Spleen (tissue), 7 donors: ENCODE data around the gene BAAT.

ENCODE experiments used
- CTCF ChIP-seq, 11 experiments: fragments of 200-600 bp in 7 of 11; fragments of 450-650 bp in 4 of 11; sonication (generic) in 4 of 11; IDR thresholded peaks in 8 of 11; conservative IDR thresholded peaks in 3 of 11; 1 replicate in 7 of 11; 2 replicates in 4 of 11; pipeline versions ENCODE4 v1.4.0 to v1.8.0; 2016 to 2021; ENCODE audit warnings: antibody characterized with exemption in 11 of 11, inconsistent platforms in 4 of 11, mild to moderate bottlenecking in 1 of 11
- POLR2A ChIP-seq, 3 donors: fragments of 450-650 bp; IDR thresholded peaks; one replicate each; pipeline ENCODE4 v1.5.1; 2017; ENCODE audit warnings: antibody characterized with exemption in 3 of 3, mild to moderate bottlenecking in 1 of 3
- POLR2AphosphoS5 ChIP-seq, 3 donors: sonication (generic); formaldehyde crosslinking; IDR thresholded peaks; one replicate each; pipeline ENCODE4 v1.5.1; 2017; ENCODE audit warnings: antibody characterized with exemption in 3 of 3
- donor health status: DM: no; HTN: no; CAD: no; lungs with moderate emphysema.
- donor health status: DM: no; HTN: no; CAD: no.
- donor health status: DM: no; HTN: no; CAD: no.

GRCh38 chr9:101387871-101388506 is 3.2 kb upstream of the BAAT start:
- peak in 8 of 11 experiments; percentile 18 to 57 (median 44) for TF ChIP-seq CTCF (IDR thresholded peaks at IDR 0.05 in 8 of 11, conservative IDR thresholded peaks at IDR 0.05 in 3 of 11)
- TF ChIP-seq POLR2AphosphoS5 (IDR thresholded peaks at IDR 0.05), result no peak
- no peak for TF ChIP-seq POLR2A (IDR thresholded peaks at IDR 0.05)
